NCI-H187 (cell line): Measurements from ENCODE around the gene NAP1L4.

Experiments
- DNase-seq, 2 experiments: peaks; one replicate each; lab custom pipeline; 2025; lab: John Stamatoyannopoulos, UW

Gene NAP1L4

GRCh38 chr11:2992997-2993325, 832 bp upstream of the NAP1L4 start:
- no peak for DNase-seq

GRCh38 chr11:2991452-2992233, 486 bp downstream of the NAP1L4 start:
- peak; percentile 53 to 61 for DNase-seq

GRCh38 chr11:2990617-2991451, 1.3 kb downstream of the NAP1L4 start:
- no peak for DNase-seq

GRCh38 chr11:2989551-2989950, 2.6 kb downstream of the NAP1L4 start:
- DNase-seq = no peak

GRCh38 chr11:2989006-2989405, 3.1 kb downstream of the NAP1L4 start:
- no peak for DNase-seq

- no peak for DNase-seq
These were observed 4.0 kb downstream of the NAP1L4 start for GRCh38 chr11:2987881-2988861.

GRCh38 chr11:2983908-2984307, 8.2 kb downstream of the NAP1L4 start:
- DNase-seq = no peak

- no peak for DNase-seq
These were observed 9.9 kb downstream of the NAP1L4 start for GRCh38 chr11:2982214-2982613.

- no peak for DNase-seq
These were observed 11.0 kb downstream of the NAP1L4 start for GRCh38 chr11:2981130-2981529.

- no peak for DNase-seq
These were observed 11.8 kb downstream of the NAP1L4 start for GRCh38 chr11:2980168-2980840.

GRCh38 chr11:2977113-2977512, 15.0 kb downstream of the NAP1L4 start:
- no peak for DNase-seq

GRCh38 chr11:2976294-2977063, 15.7 kb downstream of the NAP1L4 start:
- no peak for DNase-seq

GRCh38 chr11:2975594-2975993, 16.5 kb downstream of the NAP1L4 start:
- no peak for DNase-seq

GRCh38 chr11:2974272-2974671, 17.9 kb downstream of the NAP1L4 start:
- DNase-seq = no peak

GRCh38 chr11:2968341-2968900, 23.7 kb downstream of the NAP1L4 start:
- DNase-seq = no peak

- DNase-seq = no peak
These were observed 27.3 kb downstream of the NAP1L4 start for GRCh38 chr11:2964782-2965181.

- DNase-seq = no peak
These were observed 28.4 kb downstream of the NAP1L4 start for GRCh38 chr11:2963761-2964160.

GRCh38 chr11:2963112-2963754, 28.9 kb downstream of the NAP1L4 start:
- no peak for DNase-seq

- DNase-seq = no peak
These were observed 31.0 kb downstream of the NAP1L4 start for GRCh38 chr11:2961080-2961479.

GRCh38 chr11:2960139-2960538, 32.0 kb downstream of the NAP1L4 start:
- DNase-seq = no peak
